Sigmoid colon (tissue), 4 donors: ENCODE data around the gene ARSD.

Experiments used
- EP300 ChIP-seq, 4 donors: sonication (generic); formaldehyde crosslinking; IDR thresholded peaks; one replicate each; pipeline ENCODE4 v1.6.1; 2017; ENCODE audit warnings: antibody characterized with exemption in 4 of 4
- POLR2AphosphoS5 ChIP-seq, 4 donors: sonication (generic); formaldehyde crosslinking; IDR thresholded peaks; one replicate each; pipeline ENCODE4 v1.6.1; 2017; ENCODE audit warnings: antibody characterized with exemption in 4 of 4
- TF ChIP-seq, protein P1 (sequence below), 4 experiments: fragments of 450-650 bp in 3 of 4; fragments of 200-600 bp in 1 of 4; IDR thresholded peaks; one replicate each; pipeline ENCODE4 v1.5.1; 2016 to 2019; ENCODE audit warnings: antibody characterized with exemption in 4 of 4, mild to moderate bottlenecking in 3 of 4, moderate library complexity in 2 of 4

GRCh38 chrX:2926664-2927275, 2.4 kb downstream of the ARSD start:
- TF ChIP-seq, protein P1, sequence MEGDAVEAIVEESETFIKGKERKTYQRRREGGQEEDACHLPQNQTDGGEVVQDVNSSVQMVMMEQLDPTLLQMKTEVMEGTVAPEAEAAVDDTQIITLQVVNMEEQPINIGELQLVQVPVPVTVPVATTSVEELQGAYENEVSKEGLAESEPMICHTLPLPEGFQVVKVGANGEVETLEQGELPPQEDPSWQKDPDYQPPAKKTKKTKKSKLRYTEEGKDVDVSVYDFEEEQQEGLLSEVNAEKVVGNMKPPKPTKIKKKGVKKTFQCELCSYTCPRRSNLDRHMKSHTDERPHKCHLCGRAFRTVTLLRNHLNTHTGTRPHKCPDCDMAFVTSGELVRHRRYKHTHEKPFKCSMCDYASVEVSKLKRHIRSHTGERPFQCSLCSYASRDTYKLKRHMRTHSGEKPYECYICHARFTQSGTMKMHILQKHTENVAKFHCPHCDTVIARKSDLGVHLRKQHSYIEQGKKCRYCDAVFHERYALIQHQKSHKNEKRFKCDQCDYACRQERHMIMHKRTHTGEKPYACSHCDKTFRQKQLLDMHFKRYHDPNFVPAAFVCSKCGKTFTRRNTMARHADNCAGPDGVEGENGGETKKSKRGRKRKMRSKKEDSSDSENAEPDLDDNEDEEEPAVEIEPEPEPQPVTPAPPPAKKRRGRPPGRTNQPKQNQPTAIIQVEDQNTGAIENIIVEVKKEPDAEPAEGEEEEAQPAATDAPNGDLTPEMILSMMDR (IDR thresholded peaks at IDR 0.05): no peak
- TF ChIP-seq POLR2AphosphoS5 (IDR thresholded peaks at IDR 0.05): no peak
- no peak for TF ChIP-seq EP300 (IDR thresholded peaks at IDR 0.05)
